ENCODE data around the gene ARHGAP22. TPM values are rescaled to one million over a fixed set of nuclear protein-coding genes. Genes with fewer than 3 reads are reported as not detected.

ARHGAP22 gene
- total RNA-seq, 2 donors from 2014 or later, result 1.8 to 5.7 TPM

DNA sequence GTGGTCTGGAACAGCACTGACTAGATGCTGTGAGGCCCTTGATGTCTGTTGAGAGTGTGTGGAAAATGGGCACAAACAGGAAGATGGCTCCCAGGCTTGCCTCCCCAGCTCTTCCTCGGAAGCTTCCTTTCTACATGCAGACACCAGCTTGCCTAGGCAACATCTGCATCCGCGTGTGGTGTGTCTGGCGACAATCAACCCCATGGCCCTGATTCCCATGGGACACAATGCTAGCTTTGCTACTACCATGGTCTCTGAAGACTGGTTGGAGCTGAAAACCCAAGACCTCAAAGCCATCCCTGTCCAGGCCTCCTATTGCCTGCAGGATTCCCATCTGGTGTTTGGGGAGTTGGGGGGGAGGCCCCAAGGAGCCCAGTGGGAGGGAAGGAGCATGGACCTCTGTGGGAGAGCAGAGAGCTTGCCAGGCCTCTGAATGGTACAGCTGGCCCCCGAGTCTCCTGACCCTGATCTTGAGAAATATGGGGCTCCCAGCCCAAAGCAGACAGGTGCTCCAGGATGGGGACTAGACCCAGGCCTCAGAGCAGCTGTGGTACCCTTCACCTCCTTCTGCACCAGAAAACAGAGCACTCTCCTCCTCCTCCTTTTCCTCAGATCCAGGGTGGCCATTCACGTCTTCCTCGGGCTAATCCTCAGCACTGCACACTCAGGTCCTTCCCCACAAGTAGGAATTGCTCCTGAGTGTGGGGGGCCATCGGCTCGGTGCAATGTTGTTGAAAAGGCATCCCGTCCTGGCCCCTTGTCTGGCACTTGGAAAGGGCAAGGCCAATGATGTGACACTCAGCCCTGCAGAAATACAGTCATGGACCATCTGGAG is 57.6 kb downstream of the ARHGAP22 start:
- H3K4me1 ChIP-seq, result peaks cover 0 to 7% of the 10 kb centered on the region in 2 donors
- H3K27ac ChIP-seq, result no peak overlapping the region
- no peak overlapping the region for H3K4me3 ChIP-seq
- TF ChIP-seq, protein P1, sequence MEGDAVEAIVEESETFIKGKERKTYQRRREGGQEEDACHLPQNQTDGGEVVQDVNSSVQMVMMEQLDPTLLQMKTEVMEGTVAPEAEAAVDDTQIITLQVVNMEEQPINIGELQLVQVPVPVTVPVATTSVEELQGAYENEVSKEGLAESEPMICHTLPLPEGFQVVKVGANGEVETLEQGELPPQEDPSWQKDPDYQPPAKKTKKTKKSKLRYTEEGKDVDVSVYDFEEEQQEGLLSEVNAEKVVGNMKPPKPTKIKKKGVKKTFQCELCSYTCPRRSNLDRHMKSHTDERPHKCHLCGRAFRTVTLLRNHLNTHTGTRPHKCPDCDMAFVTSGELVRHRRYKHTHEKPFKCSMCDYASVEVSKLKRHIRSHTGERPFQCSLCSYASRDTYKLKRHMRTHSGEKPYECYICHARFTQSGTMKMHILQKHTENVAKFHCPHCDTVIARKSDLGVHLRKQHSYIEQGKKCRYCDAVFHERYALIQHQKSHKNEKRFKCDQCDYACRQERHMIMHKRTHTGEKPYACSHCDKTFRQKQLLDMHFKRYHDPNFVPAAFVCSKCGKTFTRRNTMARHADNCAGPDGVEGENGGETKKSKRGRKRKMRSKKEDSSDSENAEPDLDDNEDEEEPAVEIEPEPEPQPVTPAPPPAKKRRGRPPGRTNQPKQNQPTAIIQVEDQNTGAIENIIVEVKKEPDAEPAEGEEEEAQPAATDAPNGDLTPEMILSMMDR (IDR thresholded peaks at IDR 0.05), result no peak
- H3K36me3 ChIP-seq, result no peaks in the 10 kb centered on the region
- no peaks in the 10 kb centered on the region for H3K9me3 ChIP-seq
- no peaks in the 10 kb centered on the region for H3K27me3 ChIP-seq
- no peak for DNase-seq (ENCODE audit: low spot score)

DNA sequence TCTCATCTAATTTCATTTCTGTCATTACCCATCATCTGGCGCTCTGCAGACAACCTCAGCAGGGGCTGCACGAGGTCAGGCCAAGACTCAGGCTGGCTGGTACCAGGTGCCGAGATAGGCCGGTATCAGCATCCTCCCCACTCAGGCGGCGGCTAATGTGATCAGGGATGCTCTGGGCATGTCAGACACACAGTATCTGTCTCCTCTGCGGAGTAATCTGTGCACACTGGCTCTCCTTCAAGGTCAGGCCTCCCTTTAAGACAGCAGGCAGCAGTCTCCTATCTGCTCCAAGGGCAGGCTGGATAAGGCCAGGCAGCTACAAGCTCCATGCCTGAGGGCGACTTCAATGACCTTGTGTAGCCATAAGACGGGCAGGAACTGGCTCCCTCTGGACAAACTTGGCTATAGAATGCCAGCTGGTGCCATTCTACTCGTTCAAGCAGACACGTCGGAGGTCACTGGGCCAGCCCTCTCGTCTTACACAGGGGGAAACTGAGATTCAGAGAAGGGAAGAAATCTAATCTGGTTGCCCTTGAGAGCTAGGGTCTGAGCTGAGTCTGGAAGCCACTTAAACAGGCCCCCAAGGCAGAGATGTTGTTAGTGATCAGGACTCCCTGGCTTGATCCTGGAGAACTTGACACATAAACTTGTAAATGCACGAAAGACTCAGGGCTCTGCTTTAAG is 59.3 kb downstream of the ARHGAP22 start:
- Histone ChIP-seq H3K4me3 (no peak overlapping the region), H3K9me3 (no peaks in the 10 kb centered on the region), H3K36me3 (no peaks in the 10 kb centered on the region), H3K27ac (no peak overlapping the region), H3K4me1 (no peaks in the 10 kb centered on the region), H3K27me3 (no peaks in the 10 kb centered on the region)
- TF ChIP-seq, protein P1 (IDR thresholded peaks at IDR 0.05), result no peak
- no peak for DNase-seq (ENCODE audit: low spot score)

DNA sequence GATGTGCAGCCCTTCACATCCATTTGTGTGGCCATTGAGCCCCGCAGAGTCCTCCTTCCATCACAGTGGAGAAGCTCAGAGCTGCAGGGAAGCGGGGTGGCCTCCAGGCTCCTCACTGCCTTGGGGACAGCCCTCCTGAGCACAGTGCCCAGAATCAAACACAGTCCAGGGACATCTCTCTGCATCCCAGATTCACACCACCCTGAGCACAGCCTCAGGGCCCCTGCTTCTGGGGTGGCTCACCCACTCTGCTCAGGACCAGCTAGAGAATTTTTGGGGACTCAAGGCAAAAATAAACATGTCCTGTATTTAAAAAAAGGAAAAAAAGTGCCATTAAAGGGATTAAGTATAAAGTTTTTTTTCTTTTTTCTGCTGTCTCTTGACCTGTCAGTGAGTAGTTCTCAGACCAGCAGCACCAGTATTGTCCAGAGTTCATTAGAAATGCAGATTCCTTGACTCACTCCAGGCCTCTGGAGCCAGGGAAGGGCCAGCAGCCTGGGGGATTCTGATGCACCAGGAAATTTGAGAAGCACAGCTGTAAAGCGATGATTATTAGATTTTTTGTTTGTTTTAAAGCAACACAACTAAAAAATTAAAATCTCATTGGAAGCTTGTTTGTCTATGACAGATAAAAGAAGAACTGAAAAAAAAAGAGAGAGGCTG is 61.6 kb downstream of the ARHGAP22 start:
- Histone ChIP-seq H3K4me3 (no peak overlapping the region), H3K27me3 (no peaks in the 10 kb centered on the region), H3K9me3 (no peaks in the 10 kb centered on the region), H3K27ac (no peak overlapping the region), H3K4me1 (no peaks in the 10 kb centered on the region), H3K36me3 (no peaks in the 10 kb centered on the region)
- TF ChIP-seq, protein P1 (IDR thresholded peaks at IDR 0.05), result no peak
- DNase-seq (ENCODE audit: low spot score), result no peak

DNA sequence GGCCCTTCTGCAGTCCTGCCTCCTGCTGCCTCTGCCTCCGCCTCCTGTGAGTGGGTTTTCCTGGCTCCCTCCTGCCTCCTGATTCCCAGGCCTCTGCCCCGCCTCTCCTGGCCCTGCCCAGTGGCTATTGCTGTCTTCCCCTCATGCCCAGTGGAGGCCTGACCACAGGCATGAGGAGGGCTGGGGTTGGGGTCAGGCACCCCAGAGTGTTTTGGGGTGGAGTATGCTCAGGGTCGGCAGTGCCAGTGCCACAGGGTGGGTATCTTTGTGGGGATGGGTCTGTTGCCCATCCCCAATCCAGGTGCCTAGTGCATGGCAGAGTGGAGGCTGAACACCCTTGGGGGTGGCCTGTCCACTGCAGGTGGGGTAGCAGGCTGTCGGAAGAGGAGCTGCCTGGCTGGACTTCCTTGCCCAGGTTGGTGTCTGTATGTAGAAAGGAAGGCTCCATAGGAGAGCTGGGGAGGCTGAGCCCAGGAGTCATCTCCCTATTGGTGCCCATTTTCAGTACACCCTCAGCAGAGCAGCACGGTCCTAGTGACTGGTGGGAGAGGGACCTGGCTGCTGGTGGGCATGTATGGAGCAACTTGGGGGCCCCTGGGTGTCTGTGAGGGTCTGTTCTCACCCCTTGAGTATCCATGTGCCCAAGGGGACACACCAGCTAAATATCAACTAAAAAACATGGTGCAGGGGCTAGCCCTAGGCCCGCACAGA is 62.2 kb downstream of the ARHGAP22 start:
- no peaks in the 10 kb centered on the region for H3K4me1 ChIP-seq
- no peak for DNase-seq (ENCODE audit: low spot score)
- H3K4me3 ChIP-seq, result no peak overlapping the region
- H3K27ac ChIP-seq, result no peak overlapping the region
- TF ChIP-seq, protein P1 (IDR thresholded peaks at IDR 0.05), result no peak
- no peaks in the 10 kb centered on the region for H3K27me3 ChIP-seq
- H3K36me3 ChIP-seq, result no peaks in the 10 kb centered on the region
- H3K9me3 ChIP-seq, result no peaks in the 10 kb centered on the region

DNA sequence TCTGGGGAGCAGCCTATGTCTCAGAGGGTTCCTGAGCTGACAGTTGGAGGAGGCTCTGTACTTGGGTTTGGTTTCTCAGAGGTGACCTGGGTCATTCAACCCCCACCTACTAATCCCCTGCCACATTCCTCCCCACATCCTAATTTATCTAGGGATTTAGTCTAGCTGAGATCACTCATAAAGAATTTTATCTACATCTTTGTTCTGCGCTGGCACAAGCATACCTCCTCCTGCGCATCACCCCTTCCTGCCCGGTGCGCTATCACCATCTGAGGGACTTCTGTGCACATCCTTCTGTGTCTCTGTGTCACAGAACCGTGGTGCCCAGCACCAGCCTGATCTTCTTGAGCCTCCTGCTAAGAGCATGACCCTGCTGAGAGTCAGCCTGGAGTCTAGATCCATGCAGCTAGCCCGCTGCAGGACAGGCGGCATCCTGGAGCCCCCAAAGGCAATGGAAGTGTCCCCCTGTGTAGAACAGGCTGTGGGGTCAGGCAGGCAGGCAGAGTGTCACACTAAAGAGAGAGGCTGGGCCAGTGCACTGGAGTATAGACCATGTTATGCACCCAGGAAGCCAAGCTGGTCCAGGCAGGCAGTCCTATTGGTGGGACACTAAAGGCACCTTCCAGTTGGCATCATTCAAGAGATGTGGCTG is 63.6 kb downstream of the ARHGAP22 start:
- TF ChIP-seq, protein P1 (IDR thresholded peaks at IDR 0.05), result no peak
- no peaks in the 10 kb centered on the region for H3K27me3 ChIP-seq
- no peaks in the 10 kb centered on the region for H3K4me1 ChIP-seq
- H3K36me3 ChIP-seq, result no peaks in the 10 kb centered on the region
- H3K27ac ChIP-seq, result no peak overlapping the region
- no peaks in the 10 kb centered on the region for H3K9me3 ChIP-seq
- H3K4me3 ChIP-seq, result no peak overlapping the region
- no peak for DNase-seq (ENCODE audit: low spot score)

Data from right atrium auricular region (tissue), 2 donors.